PC-9 (cell line): ENCODE results near the gene AADACL3. TPM values are rescaled to one million over a fixed set of nuclear protein-coding genes. Genes with fewer than 3 reads are reported as not detected.
"Not testable (repeated sequence)": the region's sequence is repeated elsewhere in the genome, so short reads cannot be mapped to it uniquely, and the experiment has no call there.

Experiments
- BruUV-seq: library from RNA; stranded (reverse); fragments of 400-500 nt; replicated peaks from 2 replicates; lab custom pipeline; 2021; lab: Mats Ljungman, UMichigan
- CTCF ChIA-PET: fragments of 300-600 bp; sonication (Branson Sonifier 250); formaldehyde crosslinking; loops from one replicate; lab custom pipeline; 2022; ENCODE audit warnings: antibody characterized with exemption; lab: Charles Lee
- POLR2A ChIA-PET: fragments of 300-600 bp; sonication (Branson Sonifier 250); formaldehyde crosslinking; loops from one replicate; lab custom pipeline; 2022; ENCODE audit warnings: antibody characterized with exemption; ENCODE audit not compliant: unreplicated experiment; lab: Charles Lee
- DNase-seq, 2 experiments: peaks; one replicate each; pipeline versions ENCODE4 v3.0.0 to v3.0.0-alpha.2; 2015 to 2022; ENCODE audit warnings: mixed read lengths in 1 of 2
- H2AFZ ChIP-seq: fragments of 200-600 bp; sonication (generic); 2 replicates; pipeline ENCODE4 v1.8.1; 2017; ENCODE audit warnings: antibody characterized with exemption
- H3F3A ChIP-seq: fragments of 200-600 bp; sonication (generic); 2 replicates; pipeline ENCODE4 v1.8.1; 2017; ENCODE audit warnings: antibody characterized with exemption, mild to moderate bottlenecking, low read depth; ENCODE audit not compliant: insufficient read depth
- H3K27ac ChIP-seq: fragments of 200-600 bp; sonication (generic); 2 replicates; pipeline ENCODE4 v1.6.1; 2016; ENCODE audit warnings: mixed run types
- H3K27me3 ChIP-seq: fragments of 200-600 bp; sonication (generic); 2 replicates; pipeline ENCODE4 v1.6.1; 2016; ENCODE audit warnings: low read depth, mixed run types; ENCODE audit not compliant: insufficient read depth
- H3K36me3 ChIP-seq: fragments of 200-600 bp; sonication (generic); 2 replicates; pipeline ENCODE4 v1.6.1; 2016; ENCODE audit warnings: low read depth, mixed run types
- H3K4me1 ChIP-seq: fragments of 200-600 bp; sonication (generic); replicated peaks from 2 replicates; pipeline ENCODE4 v1.6.1; 2016; ENCODE audit warnings: mixed run types; ENCODE audit not compliant: insufficient read depth
- H3K4me2 ChIP-seq: fragments of 200-600 bp; sonication (generic); 2 replicates; pipeline ENCODE4 v1.6.1; 2017; ENCODE audit warnings: mixed run types
- H3K4me3 ChIP-seq: fragments of 200-600 bp; sonication (generic); 2 replicates; pipeline ENCODE4 v1.6.1; 2016; ENCODE audit warnings: mixed run types
- H3K79me2 ChIP-seq: fragments of 200-600 bp; sonication (generic); 2 replicates; pipeline ENCODE4 v1.6.1; 2017; ENCODE audit warnings: low read depth, mixed run types
- H3K9me2 ChIP-seq: fragments of 200-600 bp; sonication (generic); 2 replicates; pipeline ENCODE4 v1.8.1; 2017; ENCODE audit warnings: mild to moderate bottlenecking; ENCODE audit not compliant: insufficient read depth
- H3K9me3 ChIP-seq: fragments of 200-600 bp; sonication (generic); 2 replicates; pipeline ENCODE4 v1.8.1; 2016; ENCODE audit warnings: low read depth; ENCODE audit not compliant: insufficient read depth
- H4K20me1 ChIP-seq: fragments of 200-600 bp; sonication (generic); 2 replicates; pipeline ENCODE4 v1.8.1; 2017; ENCODE audit not compliant: insufficient read depth
- EZH2 ChIP-seq: fragments of 200-600 bp; sonication (generic); IDR thresholded peaks from 2 replicates; pipeline ENCODE4 v1.8.0; 2017; ENCODE audit warnings: antibody characterized with exemption, low read depth
- intact Hi-C: fragments of 100-400 bp; cut with micrococcal nuclease; formaldehyde crosslinking; loops from one replicate; pipeline ENCODE4 v1.10.0; 2022; ENCODE audit not compliant: unreplicated experiment
- total RNA-seq: library from RNA; stranded (reverse); gene quantifications from 2 replicates; pipeline ENCODE4 v1.2.3, GENCODE V29; 2021
- TF ChIP-seq, protein P1 (sequence below): fragments of 200-600 bp; sonication (generic); conservative IDR thresholded peaks from 2 replicates; pipeline ENCODE4 v1.6.1; 2017; ENCODE audit warnings: mixed run types, antibody characterized with exemption, mild to moderate bottlenecking, moderate library complexity

Gene AADACL3
- total RNA-seq, 1 experiment from 2014 or later, result not detected

DNA sequence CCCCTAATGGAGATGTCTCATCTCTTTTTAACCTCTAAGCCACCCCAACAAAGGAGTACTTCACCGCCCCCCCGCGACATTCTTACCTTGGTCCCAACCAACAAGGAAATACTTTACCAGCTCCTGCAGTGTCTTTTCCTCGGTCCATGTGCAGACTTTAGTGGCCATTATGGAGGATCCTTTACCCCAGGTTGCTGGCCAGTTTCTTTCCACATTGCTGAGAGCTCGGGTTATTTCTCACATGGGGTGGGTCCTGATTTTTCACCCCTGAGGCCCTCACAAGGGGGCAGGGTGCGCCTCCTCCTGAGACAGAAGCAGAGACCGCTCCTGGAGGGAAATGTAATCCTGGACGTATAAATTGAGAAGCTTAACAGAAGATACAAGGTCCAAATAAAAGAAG, 3.0 kb upstream of the AADACL3 start:
- ChIA-PET POLR2A (no interaction called here), CTCF (interaction anchor here (0.7 kb wide), 1 partner anchor 441 kb away, joined by 12 read pairs; no protein-coding TSS in a partner anchor)
- intact Hi-C loops, result no loop called here
- Histone ChIP-seq H3K9me3 (no peaks in the 10 kb centered on the region), H3K4me1 (no peaks in the 10 kb centered on the region), H4K20me1 (no peaks in the 10 kb centered on the region), H3K27ac (no peak overlapping the region), H3K36me3 (no peaks in the 10 kb centered on the region), H3K4me2 (no peak overlapping the region), H3K9me2 (no peaks in the 10 kb centered on the region), H3K79me2 (no peaks in the 10 kb centered on the region), H3K4me3 (no peak overlapping the region), H2AFZ (no peak overlapping the region), H3K27me3 (no peaks in the 10 kb centered on the region), H3F3A (no peaks in the 10 kb centered on the region)
- DNase-seq, result no peak
- BruUV-seq, result no TSS peak
- no peak for TF ChIP-seq EZH2
- TF ChIP-seq, protein P1, sequence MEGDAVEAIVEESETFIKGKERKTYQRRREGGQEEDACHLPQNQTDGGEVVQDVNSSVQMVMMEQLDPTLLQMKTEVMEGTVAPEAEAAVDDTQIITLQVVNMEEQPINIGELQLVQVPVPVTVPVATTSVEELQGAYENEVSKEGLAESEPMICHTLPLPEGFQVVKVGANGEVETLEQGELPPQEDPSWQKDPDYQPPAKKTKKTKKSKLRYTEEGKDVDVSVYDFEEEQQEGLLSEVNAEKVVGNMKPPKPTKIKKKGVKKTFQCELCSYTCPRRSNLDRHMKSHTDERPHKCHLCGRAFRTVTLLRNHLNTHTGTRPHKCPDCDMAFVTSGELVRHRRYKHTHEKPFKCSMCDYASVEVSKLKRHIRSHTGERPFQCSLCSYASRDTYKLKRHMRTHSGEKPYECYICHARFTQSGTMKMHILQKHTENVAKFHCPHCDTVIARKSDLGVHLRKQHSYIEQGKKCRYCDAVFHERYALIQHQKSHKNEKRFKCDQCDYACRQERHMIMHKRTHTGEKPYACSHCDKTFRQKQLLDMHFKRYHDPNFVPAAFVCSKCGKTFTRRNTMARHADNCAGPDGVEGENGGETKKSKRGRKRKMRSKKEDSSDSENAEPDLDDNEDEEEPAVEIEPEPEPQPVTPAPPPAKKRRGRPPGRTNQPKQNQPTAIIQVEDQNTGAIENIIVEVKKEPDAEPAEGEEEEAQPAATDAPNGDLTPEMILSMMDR, result no peak

DNA sequence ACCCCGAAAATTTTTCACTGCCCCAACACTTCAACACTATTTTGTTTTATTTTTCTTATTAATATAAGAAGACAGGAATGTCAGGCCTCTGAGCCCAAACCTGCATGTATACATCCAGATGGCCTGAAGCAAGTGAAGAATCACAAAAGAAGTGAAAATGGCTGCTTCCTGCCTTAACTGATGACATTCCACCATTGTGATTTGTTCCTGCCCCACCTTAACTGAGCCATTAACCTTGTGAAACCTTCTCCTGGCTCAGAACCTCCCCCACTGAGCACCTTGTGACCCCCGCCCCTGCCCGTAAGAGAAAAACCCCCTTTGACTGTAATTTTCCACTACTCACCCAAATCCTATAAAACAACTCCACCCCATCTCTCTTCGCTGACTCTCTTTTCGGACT, 2.3 kb upstream of the AADACL3 start:
- H3K27ac ChIP-seq, BruUV-seq, H3K4me1 ChIP-seq, H3K27me3 ChIP-seq, H4K20me1 ChIP-seq, intact Hi-C loops, H3K4me2 ChIP-seq, H3K36me3 ChIP-seq, H3F3A ChIP-seq, H2AFZ ChIP-seq, DNase-seq, H3K9me2 ChIP-seq, H3K79me2 ChIP-seq, H3K9me3 ChIP-seq, H3K4me3 ChIP-seq, CTCF ChIA-PET: not testable (repeated sequence)
- POLR2A ChIA-PET, result interaction anchor here (0.5 kb wide), 1 partner anchor 10 kb away, joined by 8 read pairs; no protein-coding TSS in a partner anchor

DNA sequence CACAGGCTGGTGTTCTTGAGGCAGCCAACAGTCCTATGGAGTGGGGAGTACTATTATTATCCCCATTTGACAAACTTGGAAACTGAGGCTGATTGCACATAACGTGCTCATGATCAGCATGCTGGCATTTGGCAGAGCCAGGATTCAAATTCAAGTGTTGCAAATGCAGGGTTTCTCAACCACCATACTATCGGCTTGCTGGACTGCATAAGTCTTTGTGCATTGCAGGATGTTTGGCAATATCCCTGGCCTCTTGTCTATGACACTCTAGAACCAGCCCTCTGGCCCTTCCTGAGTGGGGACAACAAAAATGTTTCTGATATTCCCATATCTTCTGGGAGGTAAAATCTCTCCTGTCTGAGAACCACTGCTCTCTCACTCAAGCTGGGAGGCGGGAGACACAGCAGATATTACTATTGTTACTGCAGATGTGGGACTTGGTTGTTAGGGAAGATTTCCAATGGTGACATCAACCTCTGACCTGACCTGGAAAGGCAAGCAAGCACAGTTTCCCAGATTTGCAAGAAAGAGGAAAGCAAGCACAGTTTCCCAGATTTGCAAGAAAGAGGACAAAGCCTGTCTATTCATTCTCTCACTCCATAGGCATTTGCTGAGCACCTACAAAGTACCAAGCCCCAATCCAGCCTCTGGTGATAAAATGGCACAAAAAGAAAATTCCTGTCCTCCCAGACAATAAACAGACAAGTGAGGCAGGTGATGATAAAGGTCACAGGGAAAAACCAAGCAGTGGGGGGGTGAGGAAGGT, 1.0 kb upstream of the AADACL3 start:
- H3K4me1 ChIP-seq, result no peaks in the 10 kb centered on the region
- DNase-seq, result no peak
- no peak overlapping the region for H3K27ac ChIP-seq
- H2AFZ ChIP-seq, result no peak overlapping the region
- no peaks in the 10 kb centered on the region for H3K9me3 ChIP-seq
- TF ChIP-seq, protein P1, result no peak
- TF ChIP-seq EZH2, result no peak
- no peaks in the 10 kb centered on the region for H3K79me2 ChIP-seq
- BruUV-seq, result no TSS peak
- H3K36me3 ChIP-seq, result no peaks in the 10 kb centered on the region
- no peaks in the 10 kb centered on the region for H4K20me1 ChIP-seq
- CTCF ChIA-PET, result no interaction called here
- H3K9me2 ChIP-seq, result no peaks in the 10 kb centered on the region
- H3K4me2 ChIP-seq, result no peak overlapping the region
- POLR2A ChIA-PET, result no interaction called here
- no peaks in the 10 kb centered on the region for H3F3A ChIP-seq
- intact Hi-C loops, result no loop called here
- no peak overlapping the region for H3K4me3 ChIP-seq
- H3K27me3 ChIP-seq, result no peaks in the 10 kb centered on the region
